OCI-LY7 (cell line): ENCODE data around the gene RBFOX1. TPM values are rescaled to one million over a fixed set of nuclear protein-coding genes. Genes with fewer than 3 reads are reported as not detected.

ENCODE experiments used
- BruUV-seq: library from RNA; stranded (reverse); fragments of 400-500 nt; replicated peaks from 2 replicates; lab custom pipeline; 2021; lab: Mats Ljungman, UMichigan
- CTCF ChIA-PET: fragments of 300-600 bp; sonication (Branson Sonifier 250); formaldehyde crosslinking; loops from one replicate; lab custom pipeline; 2022; ENCODE audit warnings: antibody characterized with exemption; ENCODE audit not compliant: unreplicated experiment; lab: Charles Lee
- POLR2A ChIA-PET: fragments of 300-600 bp; sonication (Branson Sonifier 250); formaldehyde crosslinking; loops from one replicate; lab custom pipeline; 2022; ENCODE audit warnings: antibody characterized with exemption; lab: Charles Lee
- DNase-seq: peaks from one replicate; pipeline ENCODE4 v3.0.0-alpha.2; 2015; ENCODE audit warnings: low spot score
- H2AFZ ChIP-seq: fragments of 200-600 bp; sonication (generic), shearing (Covaris generic); 2 replicates; pipeline ENCODE4 v1.6.1; 2014; ENCODE audit warnings: mild to moderate bottlenecking, antibody characterized with exemption, low read length, moderate library complexity
- H3K27ac ChIP-seq: fragments of 200-600 bp; sonication (generic); 2 replicates; pipeline ENCODE4 v1.5.1; 2014; ENCODE audit warnings: mixed run types, low read depth, mild to moderate bottlenecking, moderate library complexity, low read length, inconsistent platforms; ENCODE audit not compliant: poor library complexity, severe bottlenecking
- H3K36me3 ChIP-seq: fragments of 200-600 bp; sonication (generic); 2 replicates; pipeline ENCODE4 v1.6.1; 2014; ENCODE audit warnings: mild to moderate bottlenecking, antibody characterized with exemption, low read length, moderate library complexity, mixed read lengths; ENCODE audit not compliant: insufficient read depth
- H3K4me1 ChIP-seq: fragments of 200-600 bp; sonication (generic); 2 replicates; pipeline ENCODE4 v1.5.1; 2014; ENCODE audit warnings: mild to moderate bottlenecking, low read length; ENCODE audit not compliant: insufficient read depth, poor library complexity, severe bottlenecking
- H3K4me2 ChIP-seq: fragments of 200-600 bp; sonication (generic); 2 replicates; pipeline ENCODE4 v1.6.1; 2014; ENCODE audit warnings: mild to moderate bottlenecking, low read length
- H3K4me3 ChIP-seq: fragments of 200-600 bp; sonication (generic); 2 replicates; pipeline ENCODE4 v1.5.1; 2014; ENCODE audit warnings: mild to moderate bottlenecking, low read depth, low read length; ENCODE audit not compliant: poor library complexity, severe bottlenecking
- H3K79me2 ChIP-seq: fragments of 200-600 bp; sonication (generic); 2 replicates; pipeline ENCODE4 v1.6.1; 2016; ENCODE audit warnings: low read depth, mild to moderate bottlenecking, low read length, moderate library complexity, mixed read lengths; ENCODE audit not compliant: insufficient read depth
- H3K9me2 ChIP-seq: fragments of 200-600 bp; sonication (generic); 2 replicates; pipeline ENCODE4 v1.6.1; 2016; ENCODE audit warnings: mild to moderate bottlenecking, low read length, mixed read lengths; ENCODE audit not compliant: insufficient read depth
- H3K9me3 ChIP-seq: fragments of 200-600 bp; sonication (generic); 2 replicates; pipeline ENCODE4 v1.6.1; 2014; ENCODE audit warnings: mild to moderate bottlenecking, mixed run types, low read length, mixed read lengths
- H4K20me1 ChIP-seq: fragments of 200-600 bp; sonication (generic); 2 replicates; pipeline ENCODE4 v1.6.1; 2014; ENCODE audit warnings: mild to moderate bottlenecking, antibody characterized with exemption, low read length, moderate library complexity, mixed read lengths; ENCODE audit not compliant: insufficient read depth
- EZH2phosphoT487 ChIP-seq: fragments of 200-600 bp; sonication (generic); IDR thresholded peaks from 2 replicates; pipeline ENCODE4 v1.6.1; 2018; ENCODE audit warnings: low read depth, borderline replicate concordance, mild to moderate bottlenecking, mixed run types, antibody characterized with exemption, low read length, moderate library complexity, mixed read lengths
- intact Hi-C: fragments of 100-400 bp; cut with micrococcal nuclease; formaldehyde crosslinking; loops from one replicate; pipeline ENCODE4 v1.10.0; 2022; ENCODE audit not compliant: unreplicated experiment
- total RNA-seq, 2 experiments: library from RNA; depleted of rRNA in 1 of 2; stranded (reverse); fragments of >200 nt in 1 of 2; shearing (Covaris generic) in 1 of 2; gene quantifications; 2 replicates each; pipeline ENCODE4 v1.2.3, GENCODE V29; 2014 to 2022
- TF ChIP-seq, protein P1 (sequence below): fragments of 200-600 bp; sonication (generic); conservative IDR thresholded peaks from 2 replicates; pipeline ENCODE4 v1.5.1; 2014; ENCODE audit warnings: mild to moderate bottlenecking, antibody characterized with exemption, low read length, moderate library complexity, mixed read lengths

Gene RBFOX1
- total RNA-seq, 2 experiments from 2014 or later = not detected

DNA sequence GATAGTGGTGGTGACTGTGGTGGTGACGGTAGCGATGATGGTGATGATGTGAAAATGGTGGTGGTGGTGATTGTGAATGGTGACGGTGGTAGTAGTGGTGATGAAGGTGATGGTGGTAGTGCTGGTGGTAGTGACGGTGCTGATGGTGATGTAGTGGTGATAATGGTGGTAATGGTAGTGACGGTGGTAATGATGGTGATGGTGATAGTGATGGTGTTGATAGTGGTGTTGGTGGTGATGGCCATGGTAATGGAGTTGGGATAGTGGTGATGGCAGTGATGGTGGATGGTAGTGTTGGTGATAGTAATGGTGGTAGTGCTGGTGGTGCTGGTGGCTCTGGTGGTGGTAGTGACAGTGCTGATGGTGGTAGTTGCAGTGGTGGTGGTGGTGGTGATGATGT, 14.7 kb upstream of the RBFOX1 start:
- TF ChIP-seq, protein P1, sequence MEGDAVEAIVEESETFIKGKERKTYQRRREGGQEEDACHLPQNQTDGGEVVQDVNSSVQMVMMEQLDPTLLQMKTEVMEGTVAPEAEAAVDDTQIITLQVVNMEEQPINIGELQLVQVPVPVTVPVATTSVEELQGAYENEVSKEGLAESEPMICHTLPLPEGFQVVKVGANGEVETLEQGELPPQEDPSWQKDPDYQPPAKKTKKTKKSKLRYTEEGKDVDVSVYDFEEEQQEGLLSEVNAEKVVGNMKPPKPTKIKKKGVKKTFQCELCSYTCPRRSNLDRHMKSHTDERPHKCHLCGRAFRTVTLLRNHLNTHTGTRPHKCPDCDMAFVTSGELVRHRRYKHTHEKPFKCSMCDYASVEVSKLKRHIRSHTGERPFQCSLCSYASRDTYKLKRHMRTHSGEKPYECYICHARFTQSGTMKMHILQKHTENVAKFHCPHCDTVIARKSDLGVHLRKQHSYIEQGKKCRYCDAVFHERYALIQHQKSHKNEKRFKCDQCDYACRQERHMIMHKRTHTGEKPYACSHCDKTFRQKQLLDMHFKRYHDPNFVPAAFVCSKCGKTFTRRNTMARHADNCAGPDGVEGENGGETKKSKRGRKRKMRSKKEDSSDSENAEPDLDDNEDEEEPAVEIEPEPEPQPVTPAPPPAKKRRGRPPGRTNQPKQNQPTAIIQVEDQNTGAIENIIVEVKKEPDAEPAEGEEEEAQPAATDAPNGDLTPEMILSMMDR = no peak
- TF ChIP-seq EZH2phosphoT487 = no peak
- no peak overlapping the region for H3K4me3 ChIP-seq
- no peak overlapping the region for H3K27ac ChIP-seq
- no peak for DNase-seq
- H3K9me3 ChIP-seq = no peaks in the 10 kb centered on the region
- no peaks in the 10 kb centered on the region for H3K9me2 ChIP-seq
- H2AFZ ChIP-seq = no peak overlapping the region
- no peaks in the 10 kb centered on the region for H4K20me1 ChIP-seq
- intact Hi-C loops = no loop called here
- no peaks in the 10 kb centered on the region for H3K79me2 ChIP-seq
- no TSS peak for BruUV-seq
- no peaks in the 10 kb centered on the region for H3K36me3 ChIP-seq
- no peak overlapping the region for H3K4me2 ChIP-seq
- H3K4me1 ChIP-seq = no peaks in the 10 kb centered on the region
- ChIA-PET POLR2A (no interaction called here), CTCF (no interaction called here)

DNA sequence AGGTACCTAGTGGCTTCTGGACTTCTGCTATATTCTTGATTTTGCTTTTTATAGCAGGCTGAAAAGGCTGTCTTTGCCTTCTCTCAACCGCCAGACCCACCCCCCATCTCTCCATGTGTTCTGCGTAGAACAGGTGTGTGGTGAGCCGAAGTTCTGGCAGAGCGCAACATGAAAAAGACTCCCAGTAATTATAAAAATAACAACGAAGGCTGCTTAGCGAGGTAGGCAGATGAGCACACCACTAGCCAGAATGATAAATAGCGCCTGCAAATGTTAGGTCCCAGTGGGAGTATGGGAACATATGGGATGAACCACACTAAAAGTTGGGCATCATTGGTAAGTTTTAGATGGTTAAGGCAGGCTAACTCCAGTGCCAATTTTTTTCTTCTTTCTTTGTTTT, 14.0 kb upstream of the RBFOX1 start:
- no peak overlapping the region for H2AFZ ChIP-seq
- no peak overlapping the region for H3K4me3 ChIP-seq
- BruUV-seq = no TSS peak
- H3K9me2 ChIP-seq = no peaks in the 10 kb centered on the region
- intact Hi-C loops = no loop called here
- no peaks in the 10 kb centered on the region for H3K36me3 ChIP-seq
- no peaks in the 10 kb centered on the region for H3K79me2 ChIP-seq
- POLR2A ChIA-PET = interaction anchor here (0.6 kb wide), 1 partner anchor 98 kb away, joined by 3 read pairs; no protein-coding TSS in a partner anchor
- TF ChIP-seq EZH2phosphoT487 = no peak
- no peak overlapping the region for H3K27ac ChIP-seq
- no peaks in the 10 kb centered on the region for H3K9me3 ChIP-seq
- H3K4me1 ChIP-seq = no peaks in the 10 kb centered on the region
- H4K20me1 ChIP-seq = no peaks in the 10 kb centered on the region
- CTCF ChIA-PET = no interaction called here
- no peak for DNase-seq
- H3K4me2 ChIP-seq = no peak overlapping the region

DNA sequence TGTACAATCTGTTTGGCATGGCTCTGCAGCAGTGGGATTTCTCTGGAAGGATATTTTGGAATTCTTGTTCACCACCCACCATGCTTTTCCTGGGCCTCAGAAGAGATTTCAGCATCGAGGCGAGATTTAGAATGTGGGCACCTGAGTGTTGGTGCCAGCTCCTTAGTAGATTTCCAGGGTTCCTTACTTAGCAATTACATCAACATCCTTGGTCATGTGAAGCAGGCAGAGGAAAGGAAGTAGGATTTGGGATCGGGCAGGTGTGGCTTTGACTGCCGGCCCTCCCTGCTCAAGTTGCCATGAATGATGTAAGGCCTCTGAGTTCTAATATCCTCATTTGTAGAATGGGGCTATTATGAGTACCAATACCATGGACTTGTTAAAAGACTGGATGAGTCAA, 13.1 kb upstream of the RBFOX1 start:
- Histone ChIP-seq H3K9me3 (no peaks in the 10 kb centered on the region), H3K36me3 (no peaks in the 10 kb centered on the region), H3K79me2 (no peaks in the 10 kb centered on the region), H3K4me2 (no peak overlapping the region), H2AFZ (no peak overlapping the region), H3K4me3 (no peak overlapping the region), H3K9me2 (no peaks in the 10 kb centered on the region), H3K27ac (no peak overlapping the region), H3K4me1 (no peaks in the 10 kb centered on the region), H4K20me1 (no peaks in the 10 kb centered on the region)
- no peak for DNase-seq
- no TSS peak for BruUV-seq
- TF ChIP-seq, protein P1 = no peak
- no peak for TF ChIP-seq EZH2phosphoT487
- ChIA-PET POLR2A (interaction anchor here (0.6 kb wide), 1 partner anchor 98 kb away, joined by 3 read pairs; no protein-coding TSS in a partner anchor), CTCF (no interaction called here)
- intact Hi-C loops = no loop called here
